ENCODE measurements around the gene F10.

- TF ChIP-seq CTCF (IDR thresholded peaks at IDR 0.05) (no peak), POLR2AphosphoS5 (IDR thresholded peaks at IDR 0.05; ENCODE audit: low read depth, low read length) (no peak), ZBTB33 (IDR thresholded peaks at IDR 0.05; ENCODE audit: borderline replicate concordance, low read depth) (no peak), YY1 (IDR thresholded peaks at IDR 0.05; ENCODE audit: low read depth) (no peak), MXI1 (IDR thresholded peaks at IDR 0.05; ENCODE audit: low read depth, low read length) (no peak)
Measured at GRCh38 chr13:113084094-113084942, 38.3 kb upstream of the F10 start.
